H1 (cell line): ENCODE results near the gene DISC1. TPM values are rescaled to one million over a fixed set of nuclear protein-coding genes. Genes with fewer than 3 reads are reported as not detected.

Experiments used
- CTCF ChIA-PET: fragments of 300-600 bp; sonication (Branson Sonifier 250); formaldehyde crosslinking; loops from one replicate; lab custom pipeline; 2021; ENCODE audit not compliant: partially characterized antibody; lab: Charles Lee
- POLR2A ChIA-PET: fragments of 300-600 bp; sonication (Branson Sonifier 250); formaldehyde crosslinking; loops from one replicate; lab custom pipeline; 2021; ENCODE audit warnings: inconsistent platforms; ENCODE audit not compliant: partially characterized antibody; lab: Charles Lee
- DNase-seq, 2 experiments: peaks; one replicate each; pipeline versions ENCODE4 v3.0.0 to v3.0.0-alpha.2; 2010 to 2022; ENCODE audit warnings: low spot score in 2 of 2, low read depth in 1 of 2, mixed read lengths in 1 of 2
- FAIRE-seq: peaks from 2 replicates; lab custom pipeline; 2011; peaks lifted over from hg19 to GRCh38; lab: Jason Lieb, UNC
- H2AFZ ChIP-seq: 2 replicates; pipeline ENCODE4 v1.8.1; 2012; ENCODE audit warnings: low read length, inconsistent platforms
- H2AK5ac ChIP-seq: 2 replicates; pipeline ENCODE4 v1.6.1; 2013; ENCODE audit warnings: low read depth, low read length
- H2BK120ac ChIP-seq: replicated peaks from 2 replicates; pipeline ENCODE3; 2013; ENCODE audit warnings: low read depth, low read length, inconsistent platforms
- H2BK12ac ChIP-seq: 2 replicates; pipeline ENCODE4 v1.6.1; 2013; ENCODE audit warnings: low read depth, low read length
- H2BK15ac ChIP-seq: 2 replicates; pipeline ENCODE4 v1.6.1; 2013; ENCODE audit warnings: low read length
- H2BK20ac ChIP-seq: 2 replicates; pipeline ENCODE4 v1.6.1; 2013; ENCODE audit warnings: low read length
- H2BK5ac ChIP-seq: 2 replicates; pipeline ENCODE4 v1.6.1; 2013; ENCODE audit warnings: low read depth, low read length
- H3K14ac ChIP-seq: 2 replicates; pipeline ENCODE4 v1.6.1; 2013; ENCODE audit warnings: inconsistent platforms; ENCODE audit not compliant: insufficient read length
- H3K18ac ChIP-seq: 2 replicates; pipeline ENCODE4 v1.6.1; 2013; ENCODE audit warnings: low read length; ENCODE audit errors: extremely low read depth
- H3K23ac ChIP-seq: 2 replicates; pipeline ENCODE4 v1.6.1; 2013; ENCODE audit warnings: inconsistent platforms; ENCODE audit not compliant: insufficient read length
- H3K23me2 ChIP-seq: 2 replicates; pipeline ENCODE4 v1.6.1; 2013; ENCODE audit warnings: low read depth, low read length
- H3K27ac ChIP-seq: 2 replicates; pipeline ENCODE4 v1.6.1; 2011; ENCODE audit warnings: low read depth, low read length, inconsistent platforms
- H3K27me3 ChIP-seq, 4 experiments: replicated peaks in 1 of 4; 1 replicate in 1 of 4; 2 replicates in 3 of 4; pipeline versions ENCODE4 v1.6.1 to v1.8.1; 2011 to 2013; ENCODE audit warnings: low read length in 3 of 4, mild to moderate bottlenecking in 3 of 4, inconsistent platforms in 2 of 4, mixed read lengths in 2 of 4, moderate library complexity in 1 of 4; ENCODE audit not compliant: control insufficient read depth in 3 of 4, insufficient read depth in 3 of 4; ENCODE audit errors: extremely low read depth in 1 of 4
- H3K36me3 ChIP-seq, 4 experiments: 2 replicates each; pipeline versions ENCODE4 v1.6.1 to v1.8.1; 2011 to 2013; ENCODE audit warnings: mild to moderate bottlenecking in 4 of 4, low read length in 3 of 4, moderate library complexity in 2 of 4, control low read depth in 1 of 4, inconsistent platforms in 1 of 4; ENCODE audit not compliant: insufficient read depth in 4 of 4, control insufficient read depth in 2 of 4
- H3K4ac ChIP-seq: replicated peaks from 2 replicates; pipeline ENCODE3; 2013; ENCODE audit warnings: low read length, low read depth, mixed read lengths, inconsistent platforms; ENCODE audit not compliant: insufficient read length
- H3K4me1 ChIP-seq, 4 experiments: replicated peaks in 1 of 4; 1 replicate in 1 of 4; 2 replicates in 3 of 4; pipeline versions ENCODE4 v1.6.1 to v1.8.1; 2011 to 2013; ENCODE audit warnings: low read length in 3 of 4, inconsistent platforms in 2 of 4, mixed read lengths in 1 of 4; ENCODE audit not compliant: insufficient read depth in 4 of 4, control insufficient read depth in 3 of 4
- H3K4me2 ChIP-seq, 2 experiments: 2 replicates each; pipeline versions ENCODE4 v1.6.1 to v1.8.1; 2011 to 2013; ENCODE audit warnings: low read depth in 2 of 2, low read length in 2 of 2, control low read depth in 1 of 2, inconsistent platforms in 1 of 2, mild to moderate bottlenecking in 1 of 2; ENCODE audit not compliant: insufficient read depth in 1 of 2
- H3K4me3 ChIP-seq, 4 experiments: fragments of 200-600, 300-600 bp in 1 of 4; sonication (generic), shearing (Covaris generic), sonication (Bioruptor Twin) in 1 of 4; 2 replicates each; pipeline versions ENCODE4 v1.5.1 to v1.8.1; 2011 to 2016; ENCODE audit warnings: low read length in 4 of 4, low read depth in 3 of 4, control low read depth in 2 of 4, inconsistent platforms in 2 of 4, mild to moderate bottlenecking in 2 of 4, mixed read lengths in 1 of 4, moderate library complexity in 1 of 4; ENCODE audit not compliant: insufficient read depth in 2 of 4; ENCODE audit errors: extremely low read depth in 1 of 4
- H3K56ac ChIP-seq: replicated peaks from 2 replicates; pipeline ENCODE3; 2013; ENCODE audit warnings: low read depth, mild to moderate bottlenecking, mixed read lengths, low read length, inconsistent platforms; ENCODE audit not compliant: insufficient read length
- H3K79me1 ChIP-seq: 2 replicates; pipeline ENCODE4 v1.6.1; 2013; ENCODE audit warnings: low read depth, low read length, control low read depth
- H3K79me2 ChIP-seq, 2 experiments: 2 replicates each; pipeline versions ENCODE4 v1.6.1 to v1.8.1; 2012 to 2013; ENCODE audit warnings: low read length in 2 of 2, mild to moderate bottlenecking in 2 of 2, inconsistent platforms in 1 of 2; ENCODE audit not compliant: insufficient read depth in 2 of 2, control insufficient read depth in 1 of 2
- H3K9ac ChIP-seq, 4 experiments: replicated peaks in 1 of 4; 1 replicate in 1 of 4; 2 replicates in 3 of 4; pipeline versions ENCODE4 v1.6.1 to v1.8.1; 2011 to 2013; ENCODE audit warnings: low read depth in 3 of 4, low read length in 3 of 4, control low read depth in 2 of 4, mild to moderate bottlenecking in 2 of 4, moderate library complexity in 2 of 4, inconsistent platforms in 1 of 4; ENCODE audit errors: extremely low read depth in 1 of 4
- H3K9me3 ChIP-seq, 2 experiments: 2 replicates each; pipeline versions ENCODE4 v1.6.1 to v1.8.1; 2012 to 2013; ENCODE audit warnings: mild to moderate bottlenecking in 2 of 2, moderate library complexity in 2 of 2, control low read depth in 1 of 2, inconsistent platforms in 1 of 2, low read depth in 1 of 2, low read length in 1 of 2, mixed read lengths in 1 of 2; ENCODE audit not compliant: insufficient read depth in 2 of 2
- H4K20me1 ChIP-seq, 2 experiments: replicated peaks in 1 of 2; 2 replicates each; pipeline versions ENCODE3 to v1.8.1; 2011 to 2013; ENCODE audit warnings: inconsistent platforms in 2 of 2, low read length in 2 of 2, mild to moderate bottlenecking in 1 of 2; ENCODE audit not compliant: insufficient read depth in 2 of 2, control insufficient read depth in 1 of 2
- H4K5ac ChIP-seq: 2 replicates; pipeline ENCODE4 v1.6.1; 2013; ENCODE audit warnings: low read length, low read depth, mixed read lengths, inconsistent platforms; ENCODE audit not compliant: insufficient read length
- H4K8ac ChIP-seq: 2 replicates; pipeline ENCODE4 v1.8.0; 2013; ENCODE audit warnings: mild to moderate bottlenecking, moderate library complexity, low read length, inconsistent platforms; ENCODE audit not compliant: insufficient read depth; ENCODE audit errors: extremely low read depth
- H4K91ac ChIP-seq: replicated peaks from 2 replicates; pipeline ENCODE3; 2013; ENCODE audit warnings: low read length, mixed read lengths, inconsistent platforms; ENCODE audit not compliant: insufficient read length
- EGR1 ChIP-seq: IDR thresholded peaks from 2 replicates; pipeline ENCODE4 v1.6.1; 2011; ENCODE audit warnings: low read depth, low read length, borderline replicate concordance
- NRF1 ChIP-seq: IDR thresholded peaks from 2 replicates; pipeline ENCODE4 v1.6.1; 2011; ENCODE audit warnings: mild to moderate bottlenecking, low read depth, low read length, improper control_type of control experiment
- PHF8 ChIP-seq: fragments of 200-600 bp; sonication (generic); conservative IDR thresholded peaks from 2 replicates; pipeline ENCODE4 v1.7.1; 2012; ENCODE audit warnings: low read depth, mild to moderate bottlenecking, inconsistent platforms, low read length, moderate library complexity
- SRF ChIP-seq: IDR thresholded peaks from 2 replicates; pipeline ENCODE4 v1.6.1; 2011; ENCODE audit warnings: mild to moderate bottlenecking, low read depth, low read length, moderate library complexity
- SUZ12 ChIP-seq: fragments of 200-600 bp; sonication (generic); IDR thresholded peaks from 2 replicates; pipeline ENCODE4 v1.6.1; 2012; ENCODE audit warnings: mild to moderate bottlenecking, inconsistent platforms, low read length, moderate library complexity, mixed read lengths
- TAF1 ChIP-seq: IDR thresholded peaks from 2 replicates; pipeline ENCODE4 v1.6.1; 2011; ENCODE audit warnings: mild to moderate bottlenecking, low read depth, low read length
- ZNF274 ChIP-seq: IDR thresholded peaks from 2 replicates; pipeline ENCODE4 v1.7.0; 2012; ENCODE audit warnings: low read length, borderline replicate concordance; ENCODE audit errors: extremely low read depth
- WGBS, 2 experiments: shearing (Covaris generic) in 1 of 2; methylation state at CpG; one replicate each; pipeline versions ENCODE4 v1.1.6 to v1.1.7; 2013 to 2015; ENCODE audit warnings: low lambda C conversion rate in 2 of 2, mixed read lengths in 2 of 2, inconsistent platforms in 1 of 2, low coverage in 1 of 2, missing lambda C conversion rate in 1 of 2; ENCODE audit not compliant: insufficient replicate concordance in 2 of 2, insufficient coverage in 1 of 2, insufficient read length in 1 of 2; ENCODE audit errors: extremely low coverage in 1 of 2, missing lambda C conversion rate in 1 of 2; 5-methylcytosine and 5-hydroxymethylcytosine counted together
- polyA plus RNA-seq, 7 experiments: library from polyadenylated mRNA; depleted of rRNA in 3 of 7; stranded (reverse) in 5 of 7; unstranded in 2 of 7; fragments of >200 nt in 5 of 7; fragments of 200-250 nt in 2 of 7; gene quantifications; 1 replicate in 5 of 7; 2 replicates in 1 of 7; 4 replicates in 1 of 7; pipeline versions ENCODE4 v1.2.1 to v1.2.3, GENCODE V29; 2011 to 2013; ENCODE audit warnings: missing spikeins in 2 of 7, mixed read lengths in 2 of 7
- total RNA-seq: library from RNA; stranded (reverse); fragmentation: NEBNext Ultra II Directional; extraction: Animal tissue kit (Norgen Biotek cat#: 25700); gene quantifications from 2 replicates; pipeline ENCODE4 v1.2.1, GENCODE V29; 2021

DISC1 gene
- total and polyA plus RNA-seq, 2 of the 8 experiments (the other 6 are each of a cell fraction or from before 2014, with no cell fraction given): 1.1 to 3.5 TPM

DNA sequence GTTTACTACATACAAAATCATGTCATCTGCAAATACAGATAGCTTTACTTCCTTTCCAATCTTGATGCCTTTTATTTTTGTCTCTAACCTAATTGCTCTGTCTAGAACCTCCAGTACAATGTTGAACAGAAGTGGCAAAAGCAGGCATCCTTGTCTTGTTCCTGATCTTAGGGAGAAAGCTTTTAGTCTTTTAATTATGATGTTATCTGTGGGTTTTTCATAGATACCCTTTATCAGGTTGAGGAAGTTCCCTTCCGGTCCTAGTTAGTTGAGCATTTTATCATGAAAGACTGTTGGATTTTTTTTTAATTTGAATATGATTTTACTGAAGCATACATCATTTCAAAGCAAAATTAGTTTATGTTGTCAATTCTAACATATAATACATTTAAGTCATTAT is 45.7 kb upstream of the DISC1 start:
- H4K91ac ChIP-seq: no peak overlapping the region
- no peak overlapping the region for H4K8ac ChIP-seq
- H2BK120ac ChIP-seq: no peak overlapping the region
- 81% methylated on average over 1 of the region's 1 CpG; no CpG with 5 or more reads in 1 of the 2 experiments for WGBS, 2 experiments
- no peak overlapping the region for H2AFZ ChIP-seq
- no peak overlapping the region for H2BK12ac ChIP-seq
- H2BK5ac ChIP-seq: no peak overlapping the region
- no peaks in the 10 kb centered on the region for H3K4me1 ChIP-seq
- H3K9me3 ChIP-seq: no peaks in the 10 kb centered on the region
- FAIRE-seq (no peak), DNase-seq (no peak)
- TF ChIP-seq ZNF274 (no peak), PHF8 (no peak), SRF (no peak), SUZ12 (no peak), NRF1 (no peak), EGR1 (no peak), TAF1 (no peak)
- no peak overlapping the region for H3K9ac ChIP-seq
- H3K79me2 ChIP-seq: no peaks in the 10 kb centered on the region
- no peak overlapping the region for H2AK5ac ChIP-seq
- H3K14ac ChIP-seq: no peak overlapping the region
- H3K79me1 ChIP-seq: no peaks in the 10 kb centered on the region
- no peak overlapping the region for H3K4me3 ChIP-seq
- POLR2A ChIA-PET: no interaction called here
- H3K56ac ChIP-seq: no peak overlapping the region
- no peaks in the 10 kb centered on the region for H3K27me3 ChIP-seq
- no peak overlapping the region for H3K4ac ChIP-seq
- H4K20me1 ChIP-seq: no peaks in the 10 kb centered on the region
- CTCF ChIA-PET: interaction anchor here (0.7 to 3.2 kb wide), 2 partner anchors 10 to 180 kb away, joined by 4 to 15 read pairs; no protein-coding TSS in a partner anchor
- H3K18ac ChIP-seq: no peak overlapping the region
- H3K23ac ChIP-seq: no peak overlapping the region
- no peaks in the 10 kb centered on the region for H3K36me3 ChIP-seq
- H4K5ac ChIP-seq: no peak overlapping the region
- H3K23me2 ChIP-seq: peaks cover 1% of the 10 kb centered on the region; the same call in 1 of the 2 replicates
- H2BK20ac ChIP-seq: no peak overlapping the region
- no peak overlapping the region for H3K4me2 ChIP-seq
- no peak overlapping the region for H3K27ac ChIP-seq
- H2BK15ac ChIP-seq: no peak overlapping the region
